Endothelial cell of umbilical vein (primary cell): ENCODE results near the gene MANBA. TPM values are rescaled to one million over a fixed set of nuclear protein-coding genes. Genes with fewer than 3 reads are reported as not detected.

Source experiments
- BruUV-seq: library from RNA; stranded (reverse); fragments of 400-500 nt; replicated peaks from 2 replicates; lab custom pipeline; 2021; lab: Mats Ljungman, UMichigan
- CTCF ChIA-PET: fragments of 300-600, 350-600 bp; sonication (Branson Sonifier 250); formaldehyde crosslinking; loops from one replicate; lab custom pipeline; 2021; ENCODE audit warnings: antibody characterized with exemption, inconsistent platforms; lab: Charles Lee
- POLR2A ChIA-PET: fragments of 300-600, 350-600 bp; sonication (Branson Sonifier 250); formaldehyde crosslinking; loops from one replicate; lab custom pipeline; 2021; ENCODE audit warnings: antibody characterized with exemption, inconsistent platforms; lab: Charles Lee
- DNase-seq: peaks from one replicate; pipeline ENCODE4 v3.0.0-alpha.2; 2011; ENCODE audit warnings: low read depth, low spot score
- FAIRE-seq: peaks from 2 replicates; lab custom pipeline; 2011; peaks lifted over from hg19 to GRCh38; lab: Jason Lieb, UNC
- H2AFZ ChIP-seq: 2 replicates; pipeline ENCODE4 v1.6.0; 2012; ENCODE audit warnings: low read depth, low read length, control low read depth, inconsistent platforms
- H3K27ac ChIP-seq: 2 replicates; pipeline ENCODE4 v1.5.1; 2011; ENCODE audit warnings: low read depth, mild to moderate bottlenecking, control low read depth, low read length, moderate library complexity; ENCODE audit not compliant: insufficient read depth
- H3K27me3 ChIP-seq, 2 experiments: 2 replicates each; pipeline versions ENCODE4 v1.6.0 to v1.6.1; 2011; ENCODE audit warnings: low read length in 2 of 2, mixed read lengths in 1 of 2; ENCODE audit not compliant: control insufficient read depth in 2 of 2, insufficient read depth in 2 of 2
- H3K36me3 ChIP-seq, 2 experiments: 2 replicates in 1 of 2; 3 replicates in 1 of 2; pipeline ENCODE4 v1.5.1; 2011; ENCODE audit warnings: low read length in 2 of 2, mild to moderate bottlenecking in 1 of 2, moderate library complexity in 1 of 2; ENCODE audit not compliant: control insufficient read depth in 2 of 2, insufficient read depth in 2 of 2; ENCODE audit errors: extremely low read depth in 1 of 2
- H3K4me1 ChIP-seq: 3 replicates; pipeline ENCODE4 v1.5.1; 2011; ENCODE audit warnings: mild to moderate bottlenecking, low read length; ENCODE audit not compliant: control insufficient read depth, insufficient read depth; ENCODE audit errors: extremely low read depth
- H3K4me2 ChIP-seq: 2 replicates; pipeline ENCODE4 v1.6.1; 2011; ENCODE audit warnings: low read length, control low read depth, mixed read lengths; ENCODE audit not compliant: insufficient read depth
- H3K4me3 ChIP-seq, 3 experiments: fragments of 200-600 bp in 1 of 3; sonication (generic), shearing (Covaris generic) in 1 of 3; replicated peaks in 1 of 3; 2 replicates each; pipeline ENCODE4 v1.5.1; 2011 to 2016; ENCODE audit warnings: control low read depth in 3 of 3, low read length in 3 of 3, mild to moderate bottlenecking in 2 of 3, inconsistent platforms in 1 of 3, low read depth in 1 of 3, moderate library complexity in 1 of 3; ENCODE audit not compliant: insufficient read depth in 1 of 3
- H3K79me2 ChIP-seq: 2 replicates; pipeline ENCODE4 v1.6.0; 2012; ENCODE audit warnings: low read length, inconsistent platforms; ENCODE audit not compliant: control insufficient read depth, insufficient read depth
- H3K9ac ChIP-seq: replicated peaks from 2 replicates; pipeline ENCODE3; 2011; ENCODE audit warnings: low read length, control low read depth; ENCODE audit not compliant: insufficient read depth; ENCODE audit errors: extremely low read depth
- H3K9me1 ChIP-seq: replicated peaks from 3 replicates; pipeline ENCODE4 v1.6.0; 2011; ENCODE audit warnings: mild to moderate bottlenecking, low read length; ENCODE audit not compliant: control insufficient read depth, insufficient read depth; ENCODE audit errors: extremely low read depth
- H3K9me3 ChIP-seq: replicated peaks from 2 replicates; pipeline ENCODE4 v1.5.1; 2012; ENCODE audit warnings: low read length, inconsistent platforms; ENCODE audit not compliant: control insufficient read depth, insufficient read depth
- H4K20me1 ChIP-seq: replicated peaks from 2 replicates; pipeline ENCODE3; 2011; ENCODE audit warnings: mild to moderate bottlenecking, low read length; ENCODE audit not compliant: control insufficient read depth, insufficient read depth; ENCODE audit errors: extremely low read depth
- CTCF ChIP-seq, 2 donors: IDR thresholded peaks; 1 replicate in 1 of 2; 2 replicates in 1 of 2; pipeline ENCODE4 v1.5.1; 2011; ENCODE audit warnings: low read length in 2 of 2, mild to moderate bottlenecking in 2 of 2, moderate library complexity in 2 of 2, control low read depth in 1 of 2, inconsistent platforms in 1 of 2, low read depth in 1 of 2; ENCODE audit not compliant: insufficient read depth in 1 of 2; ENCODE audit errors: extremely low read depth in 1 of 2
- EZH2 ChIP-seq: IDR thresholded peaks from 2 replicates; pipeline ENCODE4 v1.6.1; 2012; ENCODE audit warnings: borderline replicate concordance, low read depth, mild to moderate bottlenecking, moderate library complexity, low read length, inconsistent platforms; ENCODE audit not compliant: severe bottlenecking
- FOS ChIP-seq: IDR thresholded peaks from 2 replicates; pipeline ENCODE4 v1.6.1; 2011; ENCODE audit warnings: mild to moderate bottlenecking, low read length, moderate library complexity, borderline replicate concordance; ENCODE audit not compliant: insufficient read depth
- GATA2 ChIP-seq: IDR thresholded peaks from 2 replicates; pipeline ENCODE4 v1.7.0; 2011; ENCODE audit warnings: low read depth, mild to moderate bottlenecking, moderate library complexity, mixed read lengths, low read length; ENCODE audit not compliant: insufficient read length, insufficient read depth
- JUN ChIP-seq: IDR thresholded peaks from 2 replicates; pipeline ENCODE4 v1.6.1; 2011; ENCODE audit warnings: borderline replicate concordance, low read depth; ENCODE audit not compliant: insufficient read length, insufficient read depth
- MYC ChIP-seq: IDR thresholded peaks from one replicate; pipeline ENCODE4 v1.6.1; 2011; ENCODE audit warnings: mild to moderate bottlenecking, low read depth, low read length
- POLR2A ChIP-seq: IDR thresholded peaks from 2 replicates; pipeline ENCODE4 v1.6.1; 2012; ENCODE audit warnings: low read depth, mild to moderate bottlenecking, control low read depth, low read length
- POLR2AphosphoS5 ChIP-seq: IDR thresholded peaks from 2 replicates; pipeline ENCODE4 v1.6.1; 2012; ENCODE audit warnings: low read depth, mild to moderate bottlenecking, control low read depth, low read length, moderate library complexity; ENCODE audit not compliant: insufficient read depth
- dilution Hi-C: fragments of 300-500 bp; cut with MboI; formaldehyde crosslinking; loops from one replicate; pipeline ENCODE4 v1.15.0; 2019; ENCODE audit warnings: low sequenced_read_pairs; ENCODE audit not compliant: extremely low pct_ligation_motif_present
- intact Hi-C: fragments of 100-400 bp; cut with micrococcal nuclease; formaldehyde crosslinking; loops from one replicate; pipeline ENCODE4 v1.10.0; 2022
- polyA plus RNA-seq, 4 experiments: library from polyadenylated mRNA; depleted of rRNA in 3 of 4; stranded (reverse) in 3 of 4; unstranded in 1 of 4; fragments of >200 nt; gene quantifications; 2 replicates each; pipeline versions ENCODE4 v1.2.1 to v1.2.3, GENCODE V29; 2011 to 2012; ENCODE audit warnings: missing spikeins in 1 of 4
- total RNA-seq: library from RNA; stranded (reverse); gene quantifications from 2 replicates; pipeline ENCODE4 v1.2.3, GENCODE V29; 2021

The MANBA gene
- total and polyA plus RNA-seq, 2 donors (not counting 3 experiments of a cell fraction or from before 2014, with no cell fraction given), result 5.6 to 7.7 TPM

GRCh38 chr4:102667001-102667400 lies 93.8 kb downstream of the MANBA start:
- CTCF ChIA-PET, result no interaction called here

More at GRCh38 chr4:102667001-102667400, 93.8 kb downstream of the MANBA start:
- no peak for DNase-seq
- TF ChIP-seq JUN (no peak), CTCF (IDR thresholded peaks at IDR 0.05; ENCODE audit: extremely low read depth in 1 of 2, insufficient read depth in 1 of 2, low read depth in 1 of 2, low read length in 2 of 2) (no peak), POLR2A (no peak), EZH2 (no peak), GATA2 (no peak), FOS (no peak), POLR2AphosphoS5 (no peak), MYC (no peak)
- dilution Hi-C loops (no loop called here), intact Hi-C loops (no loop called here)
- H3K4me2 ChIP-seq, result no peak overlapping the region
- no peak overlapping the region for H3K9ac ChIP-seq
- no peaks in the 10 kb centered on the region for H3K9me1 ChIP-seq
- no peaks in the 10 kb centered on the region for H3K36me3 ChIP-seq
- no peak overlapping the region for H2AFZ ChIP-seq
- H3K9me3 ChIP-seq, result no peaks in the 10 kb centered on the region
- POLR2A ChIA-PET, result no interaction called here
- H4K20me1 ChIP-seq, result no peaks in the 10 kb centered on the region
- H3K27me3 ChIP-seq, result no peaks in the 10 kb centered on the region
- no TSS peak for BruUV-seq
- no peaks in the 10 kb centered on the region for H3K4me1 ChIP-seq
- H3K79me2 ChIP-seq, result no peaks in the 10 kb centered on the region
- no peak overlapping the region for H3K27ac ChIP-seq
- H3K4me3 ChIP-seq, result no peak overlapping the region
- FAIRE-seq, result no peak
